ENCODE measurements around the gene SLC7A10. TPM values are rescaled to one million over a fixed set of nuclear protein-coding genes. Genes with fewer than 3 reads are reported as not detected.

The SLC7A10 gene
- total RNA-seq, 3 donors from 2014 or later, result 6.9 to 8.8 TPM; not detected in 1

DNA sequence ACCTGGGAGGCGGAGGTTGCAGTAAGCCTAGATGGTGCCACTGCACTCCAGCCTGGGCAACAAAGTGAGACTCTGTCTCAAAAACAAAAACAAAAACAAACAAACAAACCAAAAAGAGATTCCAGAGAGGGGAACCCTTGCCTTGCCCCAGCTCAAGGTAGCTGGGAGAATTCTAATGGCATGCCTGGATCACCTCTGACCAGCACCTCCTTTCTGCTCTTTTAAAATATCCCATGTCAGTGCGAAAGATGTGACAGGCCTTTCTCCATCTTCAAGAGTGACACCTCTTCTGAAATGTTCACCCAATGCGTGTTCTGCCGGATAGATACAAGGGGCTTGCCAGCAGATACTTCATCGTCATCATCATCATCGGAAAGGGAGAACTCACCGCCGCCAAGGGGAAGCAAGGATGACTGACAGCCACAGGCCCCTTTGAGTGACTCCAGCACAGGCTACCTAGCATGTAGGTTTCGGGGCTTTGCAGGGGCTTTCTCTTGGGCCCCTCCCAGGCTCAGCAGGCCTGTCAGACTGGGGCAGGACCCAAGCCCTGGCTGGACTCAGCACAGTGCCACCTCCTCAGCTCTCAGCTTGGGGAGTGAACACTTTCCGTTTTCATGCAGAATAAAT lies 50.4 kb downstream of the SLC7A10 start:
- Histone ChIP-seq H3K27me3 (no peaks in the 10 kb centered on the region), H3K4me1 (peaks cover 0 to 7% of the 10 kb centered on the region in 2 donors), H3K4me3 (peak overlapping the region in 1 of 3 donors; percentile 85), H3K9me3 (no peaks in the 10 kb centered on the region), H3K36me3 (no peaks in the 10 kb centered on the region), H3K27ac (no peak overlapping the region)
- DNase-seq (ENCODE audit: low spot score in 2 of 2), result no peak
- intact Hi-C loops (cut with DNase I; ENCODE audit: low total_unique reads), result loop anchor here (10.0 kb wide), 1 partner anchor 1840 kb away; no protein-coding TSS in a partner anchor
- TF ChIP-seq, protein P1, sequence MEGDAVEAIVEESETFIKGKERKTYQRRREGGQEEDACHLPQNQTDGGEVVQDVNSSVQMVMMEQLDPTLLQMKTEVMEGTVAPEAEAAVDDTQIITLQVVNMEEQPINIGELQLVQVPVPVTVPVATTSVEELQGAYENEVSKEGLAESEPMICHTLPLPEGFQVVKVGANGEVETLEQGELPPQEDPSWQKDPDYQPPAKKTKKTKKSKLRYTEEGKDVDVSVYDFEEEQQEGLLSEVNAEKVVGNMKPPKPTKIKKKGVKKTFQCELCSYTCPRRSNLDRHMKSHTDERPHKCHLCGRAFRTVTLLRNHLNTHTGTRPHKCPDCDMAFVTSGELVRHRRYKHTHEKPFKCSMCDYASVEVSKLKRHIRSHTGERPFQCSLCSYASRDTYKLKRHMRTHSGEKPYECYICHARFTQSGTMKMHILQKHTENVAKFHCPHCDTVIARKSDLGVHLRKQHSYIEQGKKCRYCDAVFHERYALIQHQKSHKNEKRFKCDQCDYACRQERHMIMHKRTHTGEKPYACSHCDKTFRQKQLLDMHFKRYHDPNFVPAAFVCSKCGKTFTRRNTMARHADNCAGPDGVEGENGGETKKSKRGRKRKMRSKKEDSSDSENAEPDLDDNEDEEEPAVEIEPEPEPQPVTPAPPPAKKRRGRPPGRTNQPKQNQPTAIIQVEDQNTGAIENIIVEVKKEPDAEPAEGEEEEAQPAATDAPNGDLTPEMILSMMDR (IDR thresholded peaks at IDR 0.05), result no peak
- TF ChIP-seq POLR2AphosphoS5 (IDR thresholded peaks at IDR 0.05) (no peak), POLR2A (IDR thresholded peaks at IDR 0.05) (no peak)

GRCh38 chr19:33174186-33174585 lies 51.5 kb downstream of the SLC7A10 start:
- intact Hi-C loops (cut with DNase I; ENCODE audit: low total_unique reads), result loop anchor here (10.0 kb wide), 1 partner anchor 1841 kb away; no protein-coding TSS in a partner anchor

GRCh38 chr19:33171916-33172359 lies 53.7 kb downstream of the SLC7A10 start:
- TF ChIP-seq POLR2A (IDR thresholded peaks at IDR 0.05) (no peak), POLR2AphosphoS5 (IDR thresholded peaks at IDR 0.05) (no peak)
- TF ChIP-seq, protein P1 (IDR thresholded peaks at IDR 0.05), result no peak
- no peak overlapping the region for H3K27ac ChIP-seq
- H3K27me3 ChIP-seq, result no peaks in the 10 kb centered on the region
- peaks cover 0 to 7% of the 10 kb centered on the region in 2 donors for H3K4me1 ChIP-seq
- intact Hi-C loops (cut with DNase I; ENCODE audit: low total_unique reads), result loop anchor here (10.0 kb wide), 1 partner anchor 1843 kb away; no protein-coding TSS in a partner anchor
- no peak overlapping the region for H3K4me3 ChIP-seq
- no peaks in the 10 kb centered on the region for H3K9me3 ChIP-seq
- H3K36me3 ChIP-seq, result no peaks in the 10 kb centered on the region
- DNase-seq (ENCODE audit: low spot score in 2 of 2), result no peak

More at GRCh38 chr19:33174186-33174585, 51.5 kb downstream of the SLC7A10 start:
- DNase-seq (ENCODE audit: low spot score in 2 of 2), result no peak
- Histone ChIP-seq H3K4me1 (peaks cover 0 to 7% of the 10 kb centered on the region in 2 donors), H3K9me3 (no peaks in the 10 kb centered on the region), H3K36me3 (no peaks in the 10 kb centered on the region), H3K27ac (no peak overlapping the region), H3K27me3 (no peaks in the 10 kb centered on the region), H3K4me3 (no peak overlapping the region)
- TF ChIP-seq, protein P1 (IDR thresholded peaks at IDR 0.05), result no peak
- TF ChIP-seq POLR2A (IDR thresholded peaks at IDR 0.05) (no peak), POLR2AphosphoS5 (IDR thresholded peaks at IDR 0.05) (no peak)

DNA sequence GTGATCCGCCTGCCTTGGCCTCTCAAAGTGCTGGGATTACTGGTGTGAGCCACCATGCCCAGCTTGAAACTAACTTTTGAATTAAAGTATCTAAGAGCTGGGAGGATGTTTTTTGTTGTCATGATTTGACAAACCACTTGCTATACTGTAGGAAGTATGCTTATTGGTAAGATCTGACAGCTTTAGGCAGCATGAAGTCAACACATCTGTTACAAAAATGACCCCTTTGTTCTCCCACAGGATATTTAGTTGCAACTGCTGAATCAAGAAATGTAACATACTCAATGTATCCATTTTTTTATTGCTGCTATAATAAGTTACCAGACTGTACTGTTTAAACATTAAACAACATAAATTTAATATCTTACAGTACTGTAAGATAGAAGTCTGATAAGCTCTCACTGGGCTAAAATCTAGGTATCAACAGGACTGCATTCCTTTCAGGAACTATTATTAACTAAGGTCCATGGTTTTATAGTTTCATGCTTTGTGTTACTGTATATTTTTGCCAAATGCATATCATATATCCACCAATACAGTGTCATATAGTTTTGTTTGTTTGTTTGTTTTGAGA lies 54.3 kb downstream of the SLC7A10 start:
- no peak for TF ChIP-seq POLR2A (IDR thresholded peaks at IDR 0.05)
- TF ChIP-seq, protein P1 (IDR thresholded peaks at IDR 0.05), result no peak
- no peak for TF ChIP-seq POLR2AphosphoS5 (IDR thresholded peaks at IDR 0.05)
- no peak overlapping the region for H3K27ac ChIP-seq
- no peak for DNase-seq (ENCODE audit: low spot score in 2 of 2)
- no peak overlapping the region for H3K4me3 ChIP-seq
- intact Hi-C loops (cut with DNase I; ENCODE audit: low total_unique reads), result loop anchor here (10.0 kb wide), 1 partner anchor 1843 kb away; no protein-coding TSS in a partner anchor
- no peaks in the 10 kb centered on the region for H3K27me3 ChIP-seq
- H3K9me3 ChIP-seq, result no peaks in the 10 kb centered on the region
- H3K36me3 ChIP-seq, result no peaks in the 10 kb centered on the region
- peaks cover 0 to 7% of the 10 kb centered on the region in 2 donors for H3K4me1 ChIP-seq

DNA sequence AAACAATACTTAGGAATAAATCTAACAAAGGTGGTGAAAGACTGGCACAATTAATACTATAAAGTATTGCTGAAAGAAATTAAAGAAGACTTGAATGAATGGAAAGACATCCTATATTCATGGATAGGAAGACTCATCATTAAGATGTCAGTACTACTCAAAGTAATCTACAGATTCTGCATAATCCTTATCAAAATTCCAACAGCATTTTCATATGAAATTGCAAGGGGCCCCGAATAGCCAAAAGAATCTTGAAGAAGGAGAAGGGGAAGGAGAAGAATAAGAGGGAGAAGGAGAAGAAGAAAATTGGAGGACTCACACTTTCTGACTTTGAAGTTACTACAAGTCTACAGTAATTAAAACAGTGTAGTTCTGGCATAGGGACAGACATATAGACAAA lies 57.1 kb downstream of the SLC7A10 start:
- H3K4me3 ChIP-seq, result no peak overlapping the region
- no peaks in the 10 kb centered on the region for H3K9me3 ChIP-seq
- DNase-seq (ENCODE audit: low spot score in 2 of 2), result no peak
- TF ChIP-seq, protein P1 (IDR thresholded peaks at IDR 0.05), result no peak
- TF ChIP-seq POLR2A (IDR thresholded peaks at IDR 0.05) (no peak), POLR2AphosphoS5 (IDR thresholded peaks at IDR 0.05) (no peak)
- H3K27me3 ChIP-seq, result no peaks in the 10 kb centered on the region
- H3K27ac ChIP-seq, result no peak overlapping the region
- no peaks in the 10 kb centered on the region for H3K36me3 ChIP-seq
- intact Hi-C loops (cut with DNase I; ENCODE audit: low total_unique reads), result no loop called here
- no peaks in the 10 kb centered on the region for H3K4me1 ChIP-seq

Data from breast epithelium (tissue), 4 donors.